ENCODE data around the gene FBXL3.

FBXL3 gene

DNA sequence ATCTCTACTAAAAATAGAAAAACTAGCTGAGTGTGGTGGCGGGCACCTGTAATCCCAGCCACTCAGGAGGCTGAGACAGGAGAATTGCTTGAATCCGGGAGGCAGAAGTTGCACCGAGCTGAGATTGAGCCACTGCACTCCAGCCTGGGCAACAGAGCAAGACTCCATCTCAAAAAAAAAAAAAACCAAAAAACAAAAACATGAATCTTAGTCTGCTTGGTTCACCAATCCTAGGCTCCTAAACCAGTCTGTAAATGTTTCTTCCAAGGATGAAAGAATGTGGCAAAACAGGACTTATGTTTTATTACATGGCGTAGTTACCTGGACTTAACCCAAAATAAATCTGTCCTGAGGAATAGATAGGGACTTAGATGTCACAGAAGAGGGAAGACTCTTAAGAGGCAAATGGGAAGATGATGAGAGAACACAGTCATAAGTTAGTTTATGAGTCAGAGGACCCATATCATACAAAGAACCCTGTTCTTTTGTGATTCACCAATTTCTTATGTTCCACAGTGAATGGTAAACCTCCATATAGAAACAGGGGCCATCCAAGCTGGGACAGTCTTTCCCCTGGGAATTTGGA lies 6.9 kb upstream of the FBXL3 start:
- H3K9me3 ChIP-seq (ENCODE audit: control insufficient read depth, insufficient read depth, low read length) = no peaks in the 10 kb centered on the region
- no peaks in the 10 kb centered on the region for H3K79me2 ChIP-seq (ENCODE audit: control insufficient read depth, low read length)
- H3K4me3 ChIP-seq (ENCODE audit: low read length) = no peak overlapping the region
- H3K9me2 ChIP-seq (replicated peaks; ENCODE audit: control insufficient read depth, low read length) = no peaks in the 10 kb centered on the region
- H3K4me2 ChIP-seq (ENCODE audit: low read length) = no peak overlapping the region
- TF ChIP-seq, protein P1, sequence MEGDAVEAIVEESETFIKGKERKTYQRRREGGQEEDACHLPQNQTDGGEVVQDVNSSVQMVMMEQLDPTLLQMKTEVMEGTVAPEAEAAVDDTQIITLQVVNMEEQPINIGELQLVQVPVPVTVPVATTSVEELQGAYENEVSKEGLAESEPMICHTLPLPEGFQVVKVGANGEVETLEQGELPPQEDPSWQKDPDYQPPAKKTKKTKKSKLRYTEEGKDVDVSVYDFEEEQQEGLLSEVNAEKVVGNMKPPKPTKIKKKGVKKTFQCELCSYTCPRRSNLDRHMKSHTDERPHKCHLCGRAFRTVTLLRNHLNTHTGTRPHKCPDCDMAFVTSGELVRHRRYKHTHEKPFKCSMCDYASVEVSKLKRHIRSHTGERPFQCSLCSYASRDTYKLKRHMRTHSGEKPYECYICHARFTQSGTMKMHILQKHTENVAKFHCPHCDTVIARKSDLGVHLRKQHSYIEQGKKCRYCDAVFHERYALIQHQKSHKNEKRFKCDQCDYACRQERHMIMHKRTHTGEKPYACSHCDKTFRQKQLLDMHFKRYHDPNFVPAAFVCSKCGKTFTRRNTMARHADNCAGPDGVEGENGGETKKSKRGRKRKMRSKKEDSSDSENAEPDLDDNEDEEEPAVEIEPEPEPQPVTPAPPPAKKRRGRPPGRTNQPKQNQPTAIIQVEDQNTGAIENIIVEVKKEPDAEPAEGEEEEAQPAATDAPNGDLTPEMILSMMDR (IDR thresholded peaks at IDR 0.05; ENCODE audit: low read depth, low read length, poor library complexity, severe bottlenecking) = no peak
- TF ChIP-seq EZH2phosphoT487 (IDR thresholded peaks at IDR 0.05; ENCODE audit: borderline replicate concordance, low read length) = no peak
- no peaks in the 10 kb centered on the region for H3K27me3 ChIP-seq (ENCODE audit: control insufficient read depth, low read length)
- no peak overlapping the region for H3K27ac ChIP-seq (ENCODE audit: low read depth, low read length)
- no peaks in the 10 kb centered on the region for H4K20me1 ChIP-seq (ENCODE audit: control insufficient read depth, insufficient read depth, low read depth, low read length)
- no peaks in the 10 kb centered on the region for H3K36me3 ChIP-seq (ENCODE audit: control insufficient read depth, low read length)
- no peaks in the 10 kb centered on the region for H3F3A ChIP-seq (ENCODE audit: control insufficient read depth, insufficient read depth)
- H3K4me1 ChIP-seq (ENCODE audit: control insufficient read depth, low read length) = no peaks in the 10 kb centered on the region

DNA sequence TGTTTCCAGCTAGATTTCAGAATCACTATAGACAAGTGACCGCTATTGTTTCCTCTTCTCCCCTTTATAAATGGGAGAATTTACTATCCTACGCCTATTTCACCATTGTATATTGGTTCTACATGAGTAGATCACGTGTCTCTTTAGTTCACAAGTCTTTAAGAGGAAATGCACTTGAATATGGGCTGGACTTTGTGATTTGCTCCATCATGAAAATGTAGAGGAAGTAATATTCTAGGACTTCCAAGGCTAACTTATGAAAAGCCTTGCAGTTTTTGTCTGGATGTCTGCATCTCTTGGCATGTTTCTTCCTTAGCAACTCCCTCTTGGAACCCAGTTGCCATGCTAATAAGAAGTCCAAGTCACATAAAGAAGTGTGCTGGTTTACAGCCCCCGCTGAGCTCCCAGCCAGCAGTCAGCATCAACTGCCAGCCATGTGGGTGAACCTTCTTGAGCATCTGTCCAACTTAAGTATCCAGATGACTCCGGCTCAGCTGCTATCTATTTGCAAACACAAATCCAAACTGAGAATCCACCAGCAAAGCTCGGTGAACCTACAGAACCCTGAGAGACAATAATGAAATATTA lies 4.8 kb upstream of the FBXL3 start:
- Histone ChIP-seq H3K36me3 (ENCODE audit: control insufficient read depth, low read length) (no peaks in the 10 kb centered on the region), H3K9me2 (replicated peaks; ENCODE audit: control insufficient read depth, low read length) (no peaks in the 10 kb centered on the region), H3K4me1 (ENCODE audit: control insufficient read depth, low read length) (peaks cover 11% of the 10 kb centered on the region)

DNA sequence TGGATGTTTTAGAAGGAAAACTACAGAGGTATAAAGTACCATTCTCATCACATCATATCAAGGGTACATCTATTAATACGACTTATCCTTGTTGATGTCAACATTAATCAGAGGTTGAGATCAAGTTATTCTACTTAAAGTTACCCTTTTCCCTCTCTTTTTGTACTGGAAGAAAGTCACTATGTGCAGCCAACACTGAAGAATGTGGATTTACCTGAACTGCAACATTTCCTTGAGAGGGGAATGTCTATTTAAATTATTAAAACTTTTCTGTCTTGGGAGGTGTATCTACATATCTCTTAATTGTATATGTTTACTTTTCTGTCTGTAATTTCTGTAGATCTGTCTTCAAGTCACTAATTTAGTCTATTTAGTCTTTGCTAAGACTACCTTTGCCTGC lies 2.5 kb upstream of the FBXL3 start:
- no peak overlapping the region for H3K4me2 ChIP-seq (ENCODE audit: low read length)
- no peaks in the 10 kb centered on the region for H3K27me3 ChIP-seq (ENCODE audit: control insufficient read depth, low read length)
- no peak for TF ChIP-seq EZH2phosphoT487 (IDR thresholded peaks at IDR 0.05; ENCODE audit: borderline replicate concordance, low read length)
- TF ChIP-seq, protein P1 (IDR thresholded peaks at IDR 0.05; ENCODE audit: low read depth, low read length, poor library complexity, severe bottlenecking) = no peak
- no peaks in the 10 kb centered on the region for H3K9me2 ChIP-seq (replicated peaks; ENCODE audit: control insufficient read depth, low read length)
- peaks cover 8% of the 10 kb centered on the region for H3K36me3 ChIP-seq (ENCODE audit: control insufficient read depth, low read length)
- no peak overlapping the region for H3K27ac ChIP-seq (ENCODE audit: low read depth, low read length)
- peaks cover 11% of the 10 kb centered on the region for H4K20me1 ChIP-seq (ENCODE audit: control insufficient read depth, insufficient read depth, low read depth, low read length)
- peaks cover 3% of the 10 kb centered on the region; the same call in 1 of the 2 replicates for H3F3A ChIP-seq (ENCODE audit: control insufficient read depth, insufficient read depth)
- no peaks in the 10 kb centered on the region for H3K9me3 ChIP-seq (ENCODE audit: control insufficient read depth, insufficient read depth, low read length)
- H3K4me1 ChIP-seq (ENCODE audit: control insufficient read depth, low read length) = peaks cover 22% of the 10 kb centered on the region
- no peak overlapping the region for H3K4me3 ChIP-seq (ENCODE audit: low read length)
- H3K79me2 ChIP-seq (ENCODE audit: control insufficient read depth, low read length) = peaks cover 20% of the 10 kb centered on the region

More for the DNA sequence above, 4.8 kb upstream of the FBXL3 start:
- H3F3A ChIP-seq (ENCODE audit: control insufficient read depth, insufficient read depth) = no peaks in the 10 kb centered on the region
- TF ChIP-seq, protein P1 (IDR thresholded peaks at IDR 0.05; ENCODE audit: low read depth, low read length, poor library complexity, severe bottlenecking) = no peak
- TF ChIP-seq EZH2phosphoT487 (IDR thresholded peaks at IDR 0.05; ENCODE audit: borderline replicate concordance, low read length) = no peak
- no peaks in the 10 kb centered on the region for H3K27me3 ChIP-seq (ENCODE audit: control insufficient read depth, low read length)
- H3K79me2 ChIP-seq (ENCODE audit: control insufficient read depth, low read length) = no peaks in the 10 kb centered on the region
- no peak overlapping the region for H3K4me2 ChIP-seq (ENCODE audit: low read length)
- H3K4me3 ChIP-seq (ENCODE audit: low read length) = no peak overlapping the region
- no peaks in the 10 kb centered on the region for H3K9me3 ChIP-seq (ENCODE audit: control insufficient read depth, insufficient read depth, low read length)
- no peaks in the 10 kb centered on the region for H4K20me1 ChIP-seq (ENCODE audit: control insufficient read depth, insufficient read depth, low read depth, low read length)
- H3K27ac ChIP-seq (ENCODE audit: low read depth, low read length) = no peak overlapping the region
